HTR-8/SVneo (cell line): ENCODE data around the gene CCT6A.
"Not testable (repeated sequence)": the region's sequence is repeated elsewhere in the genome, so short reads cannot be mapped to it uniquely, and the experiment has no call there.

Source experiments
- DNase-seq: peaks from one replicate; pipeline ENCODE4 v3.0.0; 2011; ENCODE audit warnings: low spot score, mixed read lengths; ENCODE audit not compliant: insufficient read length
- FAIRE-seq: peaks from 2 replicates; lab custom pipeline; 2011; peaks lifted over from hg19 to GRCh38; lab: Jason Lieb, UNC

The CCT6A gene, protein sequence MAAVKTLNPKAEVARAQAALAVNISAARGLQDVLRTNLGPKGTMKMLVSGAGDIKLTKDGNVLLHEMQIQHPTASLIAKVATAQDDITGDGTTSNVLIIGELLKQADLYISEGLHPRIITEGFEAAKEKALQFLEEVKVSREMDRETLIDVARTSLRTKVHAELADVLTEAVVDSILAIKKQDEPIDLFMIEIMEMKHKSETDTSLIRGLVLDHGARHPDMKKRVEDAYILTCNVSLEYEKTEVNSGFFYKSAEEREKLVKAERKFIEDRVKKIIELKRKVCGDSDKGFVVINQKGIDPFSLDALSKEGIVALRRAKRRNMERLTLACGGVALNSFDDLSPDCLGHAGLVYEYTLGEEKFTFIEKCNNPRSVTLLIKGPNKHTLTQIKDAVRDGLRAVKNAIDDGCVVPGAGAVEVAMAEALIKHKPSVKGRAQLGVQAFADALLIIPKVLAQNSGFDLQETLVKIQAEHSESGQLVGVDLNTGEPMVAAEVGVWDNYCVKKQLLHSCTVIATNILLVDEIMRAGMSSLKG

DNA sequence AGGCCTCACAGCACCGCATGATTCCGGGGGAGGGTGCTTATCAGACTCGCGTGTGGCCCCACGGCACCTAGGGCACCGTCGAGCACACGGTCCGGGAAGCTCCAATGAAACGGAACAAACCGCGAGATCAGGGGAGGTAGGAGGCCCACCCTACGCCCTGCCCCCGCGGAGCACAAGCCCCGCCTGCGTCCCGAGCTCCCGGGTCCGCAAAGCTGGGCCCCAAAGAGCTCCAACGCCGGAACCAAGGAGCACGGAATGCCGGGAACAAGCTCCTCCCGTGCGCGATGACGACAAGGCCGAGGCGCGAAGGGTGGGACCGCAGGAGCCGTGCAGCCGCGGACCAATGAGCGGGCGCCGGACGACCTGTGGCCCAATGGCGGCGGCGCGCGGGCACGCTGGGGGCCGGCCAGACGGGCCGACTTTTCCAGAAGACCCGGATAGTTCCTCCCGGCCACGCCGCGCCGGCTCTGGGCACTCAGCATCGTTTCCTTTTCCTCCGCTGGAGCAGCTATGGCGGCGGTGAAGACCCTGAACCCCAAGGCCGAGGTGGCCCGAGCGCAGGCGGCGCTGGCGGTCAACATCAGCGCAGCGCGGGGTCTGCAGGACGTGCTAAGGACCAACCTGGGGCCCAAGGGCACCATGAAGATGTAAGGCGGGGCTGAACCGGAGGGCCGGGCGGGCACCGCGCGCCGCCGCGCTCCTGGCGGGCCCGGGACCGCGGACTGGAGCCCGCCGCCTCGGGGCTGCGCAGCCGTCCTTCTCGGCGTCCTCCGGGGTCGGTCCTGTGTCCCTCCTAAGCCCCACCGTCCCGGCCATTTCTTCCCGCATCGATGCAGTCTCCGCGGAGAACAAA is at the start of gene CCT6A, which contains the start of gene PSPH:
CCT6A (plus strand) TSS at position 427 of the 853 bp plus-strand sequence; CDS start at position 511, 84 bp downstream.
PSPH (minus strand) TSS at position 106 of the 853 bp plus-strand sequence. CDS start 30,232 bp downstream, outside the sequence.
- peak; percentile 92 for DNase-seq
- peak; percentile 55 for FAIRE-seq

DNA sequence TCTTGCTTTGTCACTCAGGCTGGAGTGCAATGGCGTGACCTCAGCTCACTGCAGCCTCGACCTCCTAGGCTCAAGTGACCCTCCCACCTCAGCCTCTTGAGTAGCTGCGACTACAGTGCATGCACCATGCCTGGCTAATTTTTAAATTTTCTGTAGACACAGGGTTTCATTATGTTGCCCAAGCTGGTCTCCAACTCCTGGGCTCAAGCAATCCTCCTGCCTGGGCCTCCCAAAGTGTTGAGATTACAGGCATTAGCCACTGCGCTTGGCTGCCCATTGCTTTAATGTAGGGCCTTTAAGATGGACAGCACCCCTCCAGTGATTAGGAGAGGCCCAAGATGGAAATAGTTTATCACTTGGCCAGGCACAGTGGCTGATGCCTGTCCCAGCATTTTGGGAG is 47.8 kb upstream of the CCT6A start:
- FAIRE-seq: no peak
- no peak for DNase-seq

DNA sequence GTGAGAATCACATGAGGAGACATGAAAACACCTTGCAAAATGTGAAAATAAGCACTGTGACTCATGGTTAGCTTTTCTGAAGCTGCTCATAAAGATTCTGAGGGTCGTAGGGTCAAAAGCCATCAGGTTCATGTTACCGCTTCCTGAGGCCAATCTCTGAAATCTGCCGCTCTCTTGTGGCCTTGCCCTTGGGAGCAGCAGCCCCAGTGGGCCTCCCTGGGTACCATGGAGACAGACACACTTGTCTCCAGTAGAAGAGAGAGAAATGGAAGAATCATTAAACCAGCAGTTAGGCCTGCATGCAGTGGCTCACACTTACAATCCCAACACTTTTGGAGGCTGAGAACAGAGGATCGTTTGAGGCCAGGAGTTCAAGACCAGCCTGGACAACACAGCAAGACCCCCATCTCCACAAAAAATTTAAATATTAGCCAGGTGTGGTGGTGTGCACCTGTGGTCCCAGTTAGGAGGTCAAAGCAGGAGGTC is 44.4 kb upstream of the CCT6A start:
- FAIRE-seq (no peak), DNase-seq (no peak)

DNA sequence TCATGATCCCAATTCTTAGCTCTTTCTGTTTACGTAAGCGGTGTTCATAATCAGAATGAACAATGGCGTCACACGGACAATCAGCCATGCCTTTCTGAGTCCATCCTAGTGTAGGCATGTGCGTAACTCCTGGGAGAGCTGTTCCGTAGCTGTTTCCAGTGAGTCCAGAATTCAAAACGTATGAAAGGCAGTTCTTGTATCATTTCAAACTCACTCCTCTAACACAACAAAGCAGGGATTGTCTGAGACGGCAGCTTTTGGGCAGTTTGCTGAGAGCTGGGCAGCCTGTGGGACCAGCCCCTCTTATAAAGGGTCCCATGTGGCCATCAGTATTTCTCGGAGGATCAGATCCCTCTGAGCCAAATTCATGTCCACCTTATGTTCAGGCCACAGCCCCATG is 43.7 kb upstream of the CCT6A start:
- DNase-seq (no peak), FAIRE-seq (no peak)

DNA sequence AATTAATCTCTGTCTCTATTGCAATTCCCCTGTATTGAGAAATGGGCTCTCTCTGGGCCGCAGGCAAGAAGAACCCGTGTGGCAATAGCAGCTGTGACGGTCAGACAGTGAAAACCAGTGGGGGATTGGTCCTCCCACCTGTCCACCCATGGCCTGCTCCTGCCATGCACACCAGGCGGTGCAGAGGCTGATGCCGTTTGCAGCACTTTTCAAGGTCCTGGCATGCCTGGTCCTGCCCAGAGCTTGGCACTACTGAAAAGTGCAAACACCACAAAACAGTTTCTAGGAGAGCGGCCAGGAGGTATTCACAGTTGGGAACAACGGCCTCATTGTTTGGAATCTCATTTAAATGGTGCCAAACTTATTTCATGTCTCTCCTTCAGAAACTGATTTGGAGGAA is 41.9 kb upstream of the CCT6A start:
- no peak for DNase-seq
- no peak for FAIRE-seq

DNA sequence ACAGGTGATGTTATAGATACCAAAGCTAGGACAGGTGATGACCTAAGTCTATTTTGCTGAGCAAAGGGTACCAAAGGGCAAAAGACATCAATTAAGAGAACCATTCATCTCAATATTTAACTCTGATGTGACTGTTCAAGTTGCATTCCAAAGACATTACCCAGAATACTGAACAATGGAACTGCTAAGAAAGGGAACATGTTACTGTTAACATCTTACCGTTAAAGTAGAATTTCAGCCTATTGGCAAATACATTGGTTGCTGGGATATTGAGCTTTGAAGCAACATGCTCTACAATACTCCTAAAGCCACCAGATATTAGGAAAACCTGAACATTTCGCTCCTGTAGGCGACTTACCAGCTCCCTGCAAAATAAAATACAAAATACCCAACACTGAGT is 34.5 kb upstream of the CCT6A start:
- FAIRE-seq, DNase-seq: not testable (repeated sequence)

DNA sequence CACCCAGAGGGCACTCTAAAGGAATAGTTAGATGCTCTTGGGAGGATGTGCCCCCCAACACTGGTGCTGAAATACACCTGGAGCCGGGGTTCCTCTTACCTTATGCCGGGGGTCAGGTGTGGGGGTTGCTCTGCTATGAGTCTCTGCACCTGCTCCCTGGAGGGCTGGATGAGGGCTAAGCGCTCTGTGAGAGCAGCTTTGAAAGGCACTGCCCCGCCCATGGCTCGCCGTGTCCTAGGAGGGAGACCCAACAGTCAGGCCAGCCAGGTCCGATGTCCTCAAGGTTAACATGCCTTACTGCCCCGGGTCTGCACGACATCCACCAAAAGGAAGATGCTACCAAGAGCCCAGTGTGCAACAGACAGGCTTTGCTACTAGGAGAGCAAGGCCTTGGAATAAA is 32.1 kb upstream of the CCT6A start:
- FAIRE-seq (no peak), DNase-seq (no peak)

DNA sequence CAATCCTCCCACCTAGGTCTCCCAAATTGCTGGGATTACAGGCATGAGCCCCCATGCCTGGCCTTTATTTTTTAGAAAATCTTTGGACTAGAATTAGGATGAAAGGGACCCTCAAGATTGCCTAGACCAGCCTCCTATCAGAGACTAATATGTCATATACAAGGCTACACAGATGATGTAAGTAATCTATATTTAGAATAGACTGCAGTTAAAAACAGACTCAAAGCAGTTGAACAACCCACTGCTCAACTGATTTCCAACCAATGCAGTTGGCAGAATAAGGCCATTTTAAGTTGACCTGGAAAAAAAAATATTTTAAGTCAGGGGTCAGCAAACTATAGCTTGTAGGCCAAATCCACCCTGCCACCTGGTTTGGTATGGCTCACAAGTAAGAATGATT is 28.1 kb upstream of the CCT6A start:
- FAIRE-seq: no peak
- DNase-seq: no peak

DNA sequence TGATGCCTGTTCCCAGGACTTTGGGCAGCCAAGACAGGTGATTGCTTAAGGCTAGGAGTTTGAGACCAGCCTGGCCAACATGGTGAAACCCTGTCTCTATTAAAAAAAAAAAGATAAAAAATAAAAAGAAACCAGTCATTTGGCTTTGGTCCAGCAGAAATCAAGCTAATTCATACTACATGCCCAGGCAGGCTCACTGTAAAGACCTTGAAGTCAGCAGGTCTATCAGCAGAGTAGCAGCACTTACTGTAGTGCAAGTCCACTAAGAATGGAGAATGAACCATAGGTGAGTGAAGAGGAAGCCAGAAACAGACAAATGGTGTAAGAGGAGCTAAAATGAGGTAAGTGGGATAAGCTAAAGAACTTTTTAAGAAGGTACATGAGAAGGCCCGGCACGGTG is 25.0 kb upstream of the CCT6A start:
- no peak for DNase-seq
- FAIRE-seq: no peak

DNA sequence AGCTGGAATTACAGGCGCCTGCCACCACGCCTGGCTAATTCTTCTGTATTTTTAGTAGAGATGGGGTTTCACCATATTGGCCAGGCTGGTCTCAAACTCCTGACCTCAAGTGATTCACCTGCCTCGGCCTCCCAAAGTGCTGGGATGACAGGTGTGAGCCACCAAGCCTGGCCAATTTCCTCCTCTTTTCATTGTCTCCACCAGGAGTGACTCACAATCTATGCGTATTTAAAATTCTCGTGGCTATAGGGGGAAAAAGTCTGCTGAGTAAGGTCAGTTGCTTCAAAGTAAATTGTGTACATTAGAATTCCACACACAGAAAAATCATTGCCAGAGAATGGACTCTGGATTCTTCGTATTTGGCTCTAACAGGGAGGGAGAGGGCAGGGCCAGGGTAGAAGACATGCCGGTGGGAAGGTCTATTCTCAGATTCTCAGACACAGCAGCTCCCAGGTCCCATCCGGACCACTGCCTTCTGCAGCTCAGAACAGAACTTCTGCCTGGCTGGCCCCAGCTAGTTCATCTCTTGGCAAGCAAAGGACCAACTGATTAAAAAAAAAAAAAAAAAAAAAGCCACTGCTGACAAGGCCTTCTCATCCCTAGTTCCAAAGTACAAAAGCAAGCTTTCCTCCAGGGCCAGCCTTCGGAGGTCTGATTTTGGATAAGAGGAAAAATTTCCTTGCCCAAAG is 22.5 kb upstream of the CCT6A start:
- no peak for FAIRE-seq
- no peak for DNase-seq

DNA sequence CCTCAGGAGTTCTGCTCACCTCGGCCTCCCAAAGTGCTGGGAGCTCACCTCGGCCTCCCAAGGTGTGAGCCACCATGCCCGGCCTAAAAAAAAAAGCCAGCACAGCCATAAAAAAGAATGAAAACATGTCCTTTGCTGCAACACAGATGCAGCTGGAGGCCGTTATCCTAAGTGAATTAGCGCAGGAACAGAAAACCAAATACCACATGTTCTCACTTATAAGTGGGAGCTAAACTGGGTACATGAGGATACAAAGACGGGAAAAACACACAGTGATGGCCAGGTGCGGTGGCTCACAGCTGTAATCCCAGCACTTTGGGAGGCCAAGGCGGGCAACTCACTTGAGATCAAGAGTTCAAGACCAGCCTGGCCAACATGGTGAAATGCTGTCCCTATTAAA is 21.2 kb upstream of the CCT6A start:
- DNase-seq (no peak), FAIRE-seq (no peak)

DNA sequence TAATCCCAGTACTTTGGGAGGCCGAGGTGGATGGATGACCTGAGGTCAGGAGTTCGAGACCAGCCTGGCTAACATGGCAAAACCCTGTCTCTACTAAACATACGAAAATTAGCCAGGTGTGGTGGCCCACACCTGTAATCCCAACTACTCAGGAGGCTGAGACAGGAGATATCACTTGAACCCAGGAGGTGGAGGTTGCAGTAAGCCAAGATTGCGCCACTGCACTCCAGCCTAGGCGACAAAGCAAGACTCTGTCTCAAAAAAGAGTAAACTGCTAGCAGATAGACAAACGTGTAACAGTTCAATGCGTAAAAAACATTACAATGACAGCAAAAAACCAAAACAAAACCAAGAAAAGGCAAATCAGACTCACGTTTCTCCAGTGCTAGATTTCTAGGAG is 20.0 kb upstream of the CCT6A start:
- DNase-seq, FAIRE-seq: not testable (repeated sequence)

DNA sequence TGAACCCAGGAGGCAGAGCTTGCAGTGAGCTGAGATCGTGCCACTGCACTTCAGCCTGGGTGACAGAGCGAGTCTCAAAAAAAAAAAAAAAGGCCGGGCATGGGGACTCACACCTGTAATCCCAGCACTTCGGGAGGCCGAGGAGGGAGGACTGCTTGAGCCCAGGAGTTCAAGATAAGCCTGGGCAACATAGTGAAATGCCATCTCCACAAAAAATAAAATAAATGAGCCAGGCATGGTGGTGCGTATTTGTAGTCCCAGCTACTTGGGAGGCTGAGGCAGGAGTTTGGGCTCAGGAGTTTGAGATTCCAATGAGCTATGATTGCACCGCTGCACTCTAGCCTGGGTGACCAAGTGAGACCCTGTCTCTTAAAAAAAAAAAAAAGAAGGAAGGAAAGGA is 19.0 kb upstream of the CCT6A start:
- FAIRE-seq, DNase-seq: not testable (repeated sequence)

DNA sequence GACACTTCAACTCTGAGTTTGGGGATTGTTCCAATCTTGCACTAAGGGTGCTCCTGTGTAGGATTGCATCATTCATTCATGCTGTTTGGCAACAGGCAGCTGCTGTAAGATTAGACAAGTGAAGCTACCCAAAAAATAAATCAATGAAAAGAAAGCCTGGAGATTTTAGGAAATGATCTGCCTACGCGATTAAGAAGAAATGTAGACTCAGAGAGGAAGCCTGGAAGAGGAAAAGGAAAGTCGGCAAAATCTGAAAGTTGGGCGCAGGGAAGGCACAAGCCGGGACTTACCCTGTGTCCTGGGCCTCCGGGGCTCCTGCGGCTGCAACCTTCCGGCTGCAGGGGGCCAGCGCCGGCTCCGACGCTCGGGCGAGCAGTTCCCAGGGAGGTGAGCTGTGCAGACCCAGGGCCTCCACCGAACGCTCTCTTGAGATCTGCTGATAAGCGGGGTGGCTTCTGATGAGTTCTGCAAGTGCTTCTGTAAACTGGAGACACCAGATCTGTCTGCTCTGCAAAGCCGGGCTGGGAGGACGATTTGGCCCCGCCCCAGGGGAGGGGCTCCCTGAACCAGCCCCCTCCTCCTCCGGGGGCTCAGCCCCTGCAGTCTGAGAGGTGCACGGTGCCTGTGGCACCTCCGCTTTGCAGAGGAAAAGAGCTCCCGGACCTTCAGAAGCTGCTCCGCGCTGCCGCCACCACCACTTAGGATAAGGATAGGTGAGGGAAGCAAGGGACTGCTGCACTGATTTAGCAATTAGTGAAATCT is 17.7 kb upstream of the CCT6A start:
- DNase-seq (peak; percentile 83), FAIRE-seq (no peak)

DNA sequence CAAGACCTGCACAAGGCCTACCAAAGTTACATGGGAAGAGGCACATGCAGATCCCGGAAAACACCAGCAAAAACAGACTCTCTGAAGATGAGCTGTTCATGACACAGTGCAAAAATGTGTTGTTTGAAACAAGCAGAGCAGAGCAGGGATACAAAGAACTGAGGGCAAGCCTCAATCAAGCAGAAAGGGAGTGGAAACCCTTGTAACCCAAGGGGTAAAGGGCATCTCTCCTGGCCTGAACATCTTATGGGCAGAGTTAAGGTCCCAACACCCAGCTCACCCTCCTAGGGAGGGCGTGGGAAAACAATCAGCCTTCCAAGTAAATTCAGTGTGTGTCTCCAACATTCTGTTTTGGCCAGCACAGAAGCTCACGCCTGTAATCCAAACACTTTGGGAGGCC is 10.8 kb upstream of the CCT6A start:
- FAIRE-seq: no peak
- DNase-seq: no peak

DNA sequence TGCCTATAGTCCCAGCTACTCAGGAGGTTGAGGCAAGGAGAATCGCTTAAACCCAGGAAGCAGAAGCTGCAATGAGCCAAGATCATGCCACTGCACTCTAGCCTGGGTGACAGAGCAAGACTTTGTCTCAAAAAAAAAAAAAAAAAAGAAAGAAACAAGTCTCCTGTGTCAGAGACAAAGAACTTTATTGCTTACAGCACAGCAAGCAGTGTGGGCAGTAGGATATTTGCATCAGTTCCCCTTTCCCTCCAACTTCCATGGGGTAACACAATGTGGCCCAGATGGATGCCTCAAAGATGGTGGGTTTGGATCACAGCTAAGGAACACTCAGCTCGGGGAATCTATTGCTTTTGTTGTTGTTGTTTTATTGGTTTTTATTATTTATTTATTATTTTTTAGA is 5.8 kb upstream of the CCT6A start:
- not testable (repeated sequence) for DNase-seq, FAIRE-seq

DNA sequence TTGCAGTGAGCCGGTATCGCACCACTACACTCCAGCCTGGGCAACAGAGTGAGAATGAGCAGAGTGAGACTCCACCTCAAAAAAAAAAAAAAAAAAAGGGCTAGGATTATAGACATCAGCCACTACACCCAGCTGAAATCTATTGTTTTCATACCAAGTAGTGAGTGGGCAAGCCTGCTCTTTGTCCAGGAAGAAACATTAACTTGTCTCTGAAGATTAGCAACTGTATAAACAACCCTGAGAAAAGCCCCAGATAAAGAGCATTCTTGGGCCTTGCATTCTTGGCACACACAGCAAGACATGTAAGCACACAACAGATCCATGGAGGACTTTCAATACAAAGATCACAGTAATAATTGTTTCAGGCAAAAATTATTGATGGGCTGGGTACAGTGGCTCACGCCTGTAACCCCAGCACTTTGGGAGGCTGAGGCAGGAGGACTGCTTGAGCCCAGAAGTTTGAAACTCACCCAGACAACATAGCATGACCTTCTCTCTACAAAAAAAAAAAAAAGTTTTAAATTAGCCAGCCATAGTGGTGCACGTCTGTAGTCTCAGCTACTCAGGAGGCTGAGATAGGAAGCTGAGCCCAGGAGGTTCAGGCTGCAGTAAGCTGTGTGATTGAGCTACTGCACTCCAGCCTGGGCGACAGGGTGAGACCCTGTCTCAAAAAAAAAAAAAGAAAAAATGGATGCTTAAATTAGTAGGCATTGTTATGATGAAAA is 4.7 kb upstream of the CCT6A start:
- FAIRE-seq: no peak
- DNase-seq: no peak

DNA sequence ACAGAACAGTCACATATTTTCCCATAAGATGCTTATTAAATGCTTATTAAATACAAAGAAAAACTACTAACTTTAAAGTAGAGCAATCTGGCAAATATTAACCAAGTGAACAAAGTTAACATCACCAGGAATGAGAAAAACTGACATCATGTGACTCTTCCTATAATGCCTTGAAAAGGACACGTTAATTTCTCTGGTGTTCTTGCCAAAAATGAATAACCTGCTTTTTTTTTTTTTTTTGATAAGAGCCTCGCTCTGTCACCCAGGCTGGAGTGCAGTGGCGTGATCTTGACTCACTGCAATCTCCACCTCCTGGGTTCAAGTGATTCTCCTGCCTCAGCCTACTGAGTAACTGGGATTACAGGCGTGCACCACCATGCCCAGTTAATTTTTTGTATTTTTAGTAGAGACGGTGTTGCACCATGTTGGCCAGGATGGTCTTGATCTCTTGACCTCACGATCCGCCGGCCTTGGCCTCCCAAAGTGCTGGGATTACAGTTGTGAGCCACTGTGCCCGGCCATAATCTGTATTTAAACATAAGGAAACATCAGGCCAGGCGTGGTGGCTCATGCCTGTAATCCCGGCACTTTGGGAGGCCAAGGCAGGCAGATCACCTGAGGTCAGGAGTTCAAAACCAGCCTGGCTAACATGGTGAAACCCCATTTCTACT is 4.0 kb upstream of the CCT6A start:
- FAIRE-seq: not testable (repeated sequence)

More for the DNA sequence above, 4.0 kb upstream of the CCT6A start:
- DNase-seq: not testable (repeated sequence)
